CD4-positive, alpha-beta T cell treated with Interleukin-21 for 1 hour (primary cell): ENCODE data around the gene GAREM2.

Experiments used
- DNase-seq: peaks from one replicate; pipeline ENCODE4 v3.0.0-alpha.2; 2020

GAREM2 gene

GRCh38 chr2:26169681-26170414, 3.0 kb upstream of the GAREM2 start:
- DNase-seq: no peak

GRCh38 chr2:26170795-26171194, 2.1 kb upstream of the GAREM2 start:
- no peak for DNase-seq

DNA sequence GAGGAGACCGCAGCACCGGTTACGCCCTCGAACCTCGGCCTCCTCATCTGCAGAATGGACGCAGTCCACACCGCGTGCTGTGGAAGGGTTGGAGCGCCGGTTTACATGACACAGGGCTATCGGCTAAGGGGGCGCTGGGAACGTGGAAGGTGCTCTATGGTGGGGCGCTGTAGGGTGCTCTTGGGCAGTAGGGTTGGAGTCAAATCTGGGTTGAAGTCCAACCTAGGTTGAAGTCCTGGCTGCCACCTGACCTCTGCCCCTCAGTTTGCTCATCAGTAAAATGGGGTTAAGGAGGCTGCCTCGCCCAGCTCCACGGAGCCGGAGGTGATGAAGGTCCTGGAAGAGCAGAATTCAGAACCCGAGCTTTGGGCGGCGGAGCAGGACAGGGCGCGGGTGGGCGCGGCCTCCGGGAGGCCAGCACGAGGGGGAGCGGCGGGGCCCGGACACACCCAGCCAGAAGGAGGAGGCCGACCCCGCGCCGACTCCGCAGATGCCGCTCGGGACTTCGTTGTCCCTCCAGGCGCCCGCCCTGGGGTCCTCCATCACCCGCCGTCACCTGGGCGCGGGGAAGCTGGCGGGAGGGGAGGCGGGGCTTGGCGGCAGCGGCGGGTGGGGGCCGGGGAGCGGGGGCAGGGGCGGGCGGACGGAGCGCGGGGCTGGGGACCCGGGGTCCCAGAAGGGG, 558 bp upstream of the GAREM2 start:
- no peak for DNase-seq

GRCh38 chr2:26173776-26174482, 1.0 kb downstream of the GAREM2 start:
- DNase-seq: no peak

- no peak for DNase-seq
These were observed 2.0 kb downstream of the GAREM2 start for GRCh38 chr2:26174691-26175465.

GRCh38 chr2:26175466-26176278, 2.8 kb downstream of the GAREM2 start:
- no peak for DNase-seq

GRCh38 chr2:26176279-26176615, 3.4 kb downstream of the GAREM2 start:
- DNase-seq: no peak

DNA sequence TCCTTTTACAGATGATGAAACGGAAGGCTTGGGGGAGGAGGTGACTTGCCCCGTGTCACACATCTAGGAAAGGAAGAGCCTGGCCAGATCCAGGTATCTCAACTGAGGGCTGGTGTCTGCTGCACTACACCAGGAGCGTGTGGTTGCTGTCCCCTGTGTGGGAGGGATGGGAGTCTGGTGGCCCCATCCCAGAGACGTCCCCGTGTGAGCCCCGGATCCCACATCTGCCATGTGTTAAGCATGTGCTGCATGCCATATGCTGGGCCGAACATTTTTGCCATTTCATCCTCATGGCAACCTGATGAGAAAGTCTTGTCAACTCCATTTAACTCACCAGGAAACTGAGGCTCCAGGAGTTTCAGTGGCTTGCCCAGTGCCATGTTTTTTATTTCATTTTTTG, 4.2 kb downstream of the GAREM2 start:
- DNase-seq: no peak

- DNase-seq: no peak
These were observed 5.4 kb downstream of the GAREM2 start for GRCh38 chr2:26178246-26178645.

DNA sequence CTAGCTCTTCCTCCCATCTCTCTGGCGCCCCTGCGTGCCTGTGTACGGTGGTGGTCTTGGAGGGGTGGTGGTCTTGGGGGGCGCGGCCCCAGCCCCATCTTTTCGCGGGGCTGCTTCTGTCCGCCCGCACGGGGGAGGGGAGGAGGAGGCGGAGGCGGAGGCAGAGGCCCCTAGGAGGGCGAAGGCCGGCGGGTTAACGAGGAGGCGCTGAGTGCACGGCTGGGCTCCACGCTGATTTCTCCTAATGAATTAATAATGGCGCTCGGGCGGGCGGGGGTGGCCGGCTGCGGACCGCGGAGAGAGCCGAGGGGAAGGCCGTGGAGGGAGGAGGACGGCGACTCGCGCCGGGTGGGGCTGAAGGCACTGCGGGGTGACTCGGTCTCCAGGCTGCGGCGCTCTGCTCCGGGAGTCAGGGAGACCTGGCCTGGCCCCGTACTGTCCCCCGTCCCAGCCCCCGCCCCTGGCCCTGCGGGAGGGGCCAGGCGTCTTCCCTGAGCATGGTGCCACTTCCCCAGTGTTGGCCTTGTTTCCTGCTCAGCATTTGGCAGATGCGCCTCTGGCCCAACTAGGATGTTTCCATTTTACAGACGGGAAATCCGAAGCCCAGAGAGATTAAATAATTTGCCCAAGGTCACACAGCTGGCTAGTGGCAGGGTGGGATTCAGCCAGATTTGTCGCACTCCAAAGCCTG, 6.0 kb downstream of the GAREM2 start:
- DNase-seq: no peak

- no peak for DNase-seq
These were observed 6.6 kb downstream of the GAREM2 start for GRCh38 chr2:26179446-26179913.

GRCh38 chr2:26182441-26182840, 9.6 kb downstream of the GAREM2 start:
- DNase-seq: no peak

GRCh38 chr2:26182887-26183630, 10.2 kb downstream of the GAREM2 start:
- DNase-seq: no peak

GRCh38 chr2:26184121-26184520, 11.2 kb downstream of the GAREM2 start:
- DNase-seq: no peak

DNA sequence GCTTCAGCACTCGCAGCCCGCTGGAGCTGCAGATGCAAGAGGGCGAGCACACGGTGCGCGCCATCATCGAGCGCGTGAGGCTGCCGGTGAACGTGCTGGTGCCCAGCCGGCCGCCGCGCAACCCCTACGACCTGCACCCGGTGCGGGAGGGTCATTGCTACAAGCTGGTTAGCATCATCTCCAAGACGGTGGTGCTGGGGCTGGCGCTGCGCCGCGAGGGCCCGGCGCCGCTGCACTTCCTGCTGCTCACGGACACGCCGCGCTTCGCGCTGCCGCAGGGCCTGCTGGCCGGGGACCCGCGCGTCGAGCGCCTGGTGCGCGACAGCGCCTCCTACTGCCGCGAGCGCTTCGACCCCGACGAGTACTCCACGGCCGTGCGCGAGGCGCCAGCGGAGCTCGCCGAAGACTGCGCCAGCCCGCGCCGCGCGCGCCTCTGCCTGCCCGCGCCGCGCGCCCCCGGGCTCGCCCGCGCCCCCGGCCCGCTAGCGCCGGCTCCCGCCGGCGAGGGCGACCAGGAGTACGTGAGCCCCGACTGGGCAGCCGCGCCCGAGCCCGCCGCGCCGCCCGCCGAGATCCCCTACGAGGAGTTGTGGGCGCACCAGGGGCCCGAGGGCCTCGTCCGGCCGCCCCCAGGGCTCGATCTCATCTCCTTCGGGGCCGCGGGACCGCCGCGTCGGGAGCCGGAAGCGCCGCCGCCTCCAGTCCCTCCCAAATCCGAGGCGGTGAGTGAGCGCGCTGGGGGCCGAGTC, 11.8 kb downstream of the GAREM2 start:
- peak; percentile 89 for DNase-seq

- no peak for DNase-seq
These were observed 12.5 kb downstream of the GAREM2 start for GRCh38 chr2:26185304-26185928.

DNA sequence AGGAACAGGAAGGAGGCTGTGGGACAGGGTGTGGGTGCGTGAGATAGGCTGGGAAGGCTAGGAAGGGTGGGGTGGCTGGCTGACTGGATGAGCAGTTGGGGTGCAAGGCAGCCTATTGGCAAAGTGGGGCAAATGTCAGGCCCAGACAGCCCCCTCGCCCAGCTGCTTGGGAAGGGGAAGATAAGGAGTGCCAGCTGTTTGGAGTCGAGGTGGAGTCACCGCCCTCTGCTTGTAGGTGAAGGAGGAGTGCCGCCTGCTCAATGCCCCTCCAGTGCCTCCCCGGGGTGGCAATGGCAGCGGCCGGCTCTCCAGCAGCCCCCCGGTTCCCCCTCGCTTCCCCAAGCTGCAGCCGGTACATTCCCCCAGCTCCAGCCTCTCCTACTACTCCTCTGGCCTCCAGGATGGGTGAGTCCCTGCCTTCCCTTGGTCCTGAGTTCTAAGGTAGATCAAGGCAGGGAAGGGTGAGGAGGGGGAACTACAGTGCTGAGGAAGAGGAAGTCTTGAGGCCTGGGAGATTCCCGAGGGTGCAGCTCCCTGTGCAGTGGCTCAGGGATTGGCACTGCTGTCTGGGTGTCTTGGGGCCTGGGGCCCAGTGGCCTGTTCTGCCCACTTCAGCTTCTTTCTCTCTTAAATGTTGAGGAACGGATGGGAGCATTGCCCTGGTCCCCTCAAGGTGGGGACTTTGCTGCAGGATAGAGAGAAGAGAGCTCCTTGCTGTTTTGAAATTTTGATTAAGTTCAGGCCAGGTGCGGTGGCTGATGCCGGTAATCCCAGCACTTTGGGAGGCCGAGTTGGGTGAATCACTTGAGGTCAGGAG, 13.3 kb downstream of the GAREM2 start:
- DNase-seq: no peak

- DNase-seq: no peak
These were observed 14.2 kb downstream of the GAREM2 start for GRCh38 chr2:26187114-26187513.
